ENCODE data around the gene TRIM8. TPM values are rescaled to one million over a fixed set of nuclear protein-coding genes. Genes with fewer than 3 reads are reported as not detected.

TRIM8 gene
- total RNA-seq, 1 experiment from 2014 or later, result 91.6 TPM

DNA sequence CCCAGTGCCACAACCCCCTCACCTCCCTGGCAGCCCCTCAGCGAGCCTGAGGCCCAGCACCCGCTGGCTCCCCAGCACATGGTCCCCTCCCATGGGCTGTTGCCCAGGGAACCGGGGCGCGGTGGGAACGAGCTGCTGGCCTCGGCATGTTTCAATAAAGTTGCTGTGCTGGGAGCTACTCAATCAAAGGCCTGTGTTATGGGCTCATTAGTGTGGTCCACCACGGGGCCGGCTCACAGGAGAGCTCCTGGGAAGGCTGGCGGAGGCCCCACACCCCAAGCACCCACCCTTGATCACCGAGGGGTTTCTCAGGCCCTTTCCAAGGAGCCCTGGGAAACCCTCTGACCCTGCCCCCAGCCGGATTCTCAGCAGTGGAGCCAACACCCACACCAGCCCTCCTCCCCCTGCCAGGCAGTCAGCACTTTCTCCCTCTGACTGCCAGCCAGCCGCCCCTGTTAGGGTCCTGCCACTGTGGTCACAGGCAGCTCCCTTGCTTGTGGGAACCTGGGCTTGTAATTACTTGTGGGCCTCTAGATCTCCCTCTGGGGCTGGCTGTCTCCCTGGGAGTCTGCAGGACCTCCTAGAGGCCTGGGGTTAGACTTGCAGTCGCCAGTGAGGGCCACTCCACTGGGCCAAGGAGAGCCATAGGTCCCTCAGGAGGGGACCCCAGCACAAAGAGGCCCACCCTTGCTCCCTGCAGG is 24.8 kb upstream of the TRIM8 start:
- H4K20me1 ChIP-seq (ENCODE audit: insufficient read depth), result no peaks in the 10 kb centered on the region
- H3K79me2 ChIP-seq (ENCODE audit: insufficient read depth, low read length), result no peaks in the 10 kb centered on the region
- ATAC-seq (no peak), DNase-seq (ENCODE audit: low read depth, low spot score) (no peak)
- peaks cover 0 to 17% of the 10 kb centered on the region in 2 experiments; a peak in 2 of 4 replicates for H3K4me1 ChIP-seq (ENCODE audit: control insufficient read depth in 1 of 2, insufficient read depth in 2 of 2, low read length in 2 of 2)
- intact Hi-C loops (cut with micrococcal nuclease), result no loop called here
- H3K4me2 ChIP-seq (ENCODE audit: low read length), result no peak overlapping the region
- POLR2A ChIA-PET, result no interaction called here
- no peaks in the 10 kb centered on the region for H3K9me3 ChIP-seq (ENCODE audit: control insufficient read depth in 1 of 2, insufficient read depth in 1 of 2, low read depth in 1 of 2, low read length in 2 of 2)
- no peaks in the 10 kb centered on the region for H3K27me3 ChIP-seq (ENCODE audit: insufficient read depth, low read length)
- no peak overlapping the region for H3K4me3 ChIP-seq (replicated peaks in 1 of 2; ENCODE audit: low read depth in 1 of 2, low read length in 2 of 2)
- 0 out of 4 replicates have a peak, but pooled peaks cover 0 to 3% of the 10 kb centered on the region in 2 experiments for H3K36me3 ChIP-seq (ENCODE audit: control insufficient read depth in 1 of 2, insufficient read depth in 2 of 2, low read length in 2 of 2)
- H2AFZ ChIP-seq (ENCODE audit: low read depth, low read length, poor library complexity, severe bottlenecking), result no peak overlapping the region
- RAD21 ChIA-PET (ENCODE audit: low non-redundant PET in 1 of 2, low total read pairs in 2 of 2, uncharacterized antibody in 2 of 2, unreplicated experiment in 2 of 2), result interaction anchor here in 1 of 2 experiments (0.7 kb wide), 1 partner anchor 15 kb away, joined by 5 read pairs; no protein-coding TSS in a partner anchor
- no peaks in the 10 kb centered on the region for H3K9me2 ChIP-seq (ENCODE audit: insufficient read depth)
- BruUV-seq (replicated peaks), result no TSS peak
- CTCF ChIA-PET, result interaction anchor here (0.6 kb wide), 1 partner anchor 9 kb away, joined by 3 read pairs; no protein-coding TSS in a partner anchor
- TF ChIP-seq TCF7L2 (IDR thresholded peaks at IDR 0.05; ENCODE audit: borderline replicate concordance, extremely low read depth, insufficient read depth, insufficient read length), result no peak
- TF ChIP-seq CEBPB (IDR thresholded peaks at IDR 0.05; ENCODE audit: low read depth), result no peak
- TF ChIP-seq CBX3 (IDR thresholded peaks at IDR 0.05; ENCODE audit: low read depth), result no peak
- no peak for TF ChIP-seq FOSL1 (IDR thresholded peaks at IDR 0.05; ENCODE audit: low read depth)
- TF ChIP-seq MAX (IDR thresholded peaks at IDR 0.05), result no peak
- H3K27ac ChIP-seq (ENCODE audit: low read depth, low read length), result no peak overlapping the region
- H3K9ac ChIP-seq (ENCODE audit: low read length), result no peak overlapping the region

DNA sequence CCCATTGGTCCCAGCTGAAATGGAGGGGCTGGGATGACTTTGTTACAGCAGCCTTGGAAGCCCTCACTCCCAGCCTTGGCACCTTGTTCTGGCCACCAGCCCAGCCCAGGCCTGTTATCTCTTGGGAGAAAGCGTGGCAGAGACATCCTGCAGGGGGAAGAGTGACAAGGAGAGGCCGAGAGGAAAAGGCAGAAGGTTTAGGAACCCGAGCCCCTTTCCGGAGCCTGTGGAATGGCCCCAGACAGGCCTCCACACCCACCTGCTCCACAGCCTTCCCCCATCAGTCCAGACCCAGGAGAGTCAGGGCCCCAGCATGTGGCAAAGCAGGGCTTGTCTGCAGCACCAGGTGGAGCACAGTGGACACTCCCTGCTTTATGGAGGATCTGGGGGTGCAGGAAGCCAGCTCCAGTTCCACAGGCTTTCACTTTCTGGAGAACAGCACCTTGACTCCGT is 24.1 kb upstream of the TRIM8 start:
- ChIA-PET RAD21 (ENCODE audit: low non-redundant PET in 1 of 2, low total read pairs in 2 of 2, uncharacterized antibody in 2 of 2, unreplicated experiment in 2 of 2) (no interaction called here), POLR2A (no interaction called here), CTCF (no interaction called here)
- H3K27ac ChIP-seq (ENCODE audit: low read depth, low read length), result no peak overlapping the region
- no TSS peak for BruUV-seq (replicated peaks)
- intact Hi-C loops (cut with micrococcal nuclease), result no loop called here
- H3K9me2 ChIP-seq (ENCODE audit: insufficient read depth), result no peaks in the 10 kb centered on the region
- no peaks in the 10 kb centered on the region for H3K27me3 ChIP-seq (ENCODE audit: insufficient read depth, low read length)
- peaks cover 0 to 12% of the 10 kb centered on the region in 2 experiments; a peak in 2 of 4 replicates for H3K4me1 ChIP-seq (ENCODE audit: control insufficient read depth in 1 of 2, insufficient read depth in 2 of 2, low read length in 2 of 2)
- H2AFZ ChIP-seq (ENCODE audit: low read depth, low read length, poor library complexity, severe bottlenecking), result no peak overlapping the region
- H3K4me2 ChIP-seq (ENCODE audit: low read length), result no peak overlapping the region
- H3K79me2 ChIP-seq (ENCODE audit: insufficient read depth, low read length), result no peaks in the 10 kb centered on the region
- no peaks in the 10 kb centered on the region for H4K20me1 ChIP-seq (ENCODE audit: insufficient read depth)
- TF ChIP-seq MAX (IDR thresholded peaks at IDR 0.05), result no peak
- no peak for TF ChIP-seq CEBPB (IDR thresholded peaks at IDR 0.05; ENCODE audit: low read depth)
- TF ChIP-seq SP1 (IDR thresholded peaks at IDR 0.05; ENCODE audit: low read depth), result no peak
- no peak for TF ChIP-seq RAD21 (IDR thresholded peaks at IDR 0.05; ENCODE audit: low read depth)
- TF ChIP-seq SIN3A (IDR thresholded peaks at IDR 0.05; ENCODE audit: low read depth), result no peak
- no peak for TF ChIP-seq CBX3 (IDR thresholded peaks at IDR 0.05; ENCODE audit: low read depth)
- no peak for TF ChIP-seq ZNF274 (IDR thresholded peaks at IDR 0.05; ENCODE audit: low read depth, low read length)
- TF ChIP-seq ELF1 (IDR thresholded peaks at IDR 0.05; ENCODE audit: borderline replicate concordance, low read depth), result no peak
- no peak for TF ChIP-seq ZFX (IDR thresholded peaks at IDR 0.05)
- TF ChIP-seq EGR1 (IDR thresholded peaks at IDR 0.05; ENCODE audit: low read depth), result no peak
- no peak overlapping the region for H3K9ac ChIP-seq (ENCODE audit: low read length)
- H3K9me3 ChIP-seq (ENCODE audit: control insufficient read depth in 1 of 2, insufficient read depth in 1 of 2, low read depth in 1 of 2, low read length in 2 of 2), result no peaks in the 10 kb centered on the region
- no peak for ATAC-seq
- H3K4me3 ChIP-seq (replicated peaks in 1 of 2; ENCODE audit: low read depth in 1 of 2, low read length in 2 of 2), result no peak overlapping the region
- no peak for DNase-seq (ENCODE audit: low read depth, low spot score)
- 0 out of 4 replicates have a peak, but pooled peaks cover 0 to 3% of the 10 kb centered on the region in 2 experiments for H3K36me3 ChIP-seq (ENCODE audit: control insufficient read depth in 1 of 2, insufficient read depth in 2 of 2, low read length in 2 of 2)
